B cell (primary cell): ENCODE results near the gene GPBP1. TPM values are rescaled to one million over a fixed set of nuclear protein-coding genes. Genes with fewer than 3 reads are reported as not detected.

Source experiments
- ATAC-seq: fragments of 200-7000 bp; cut with Tn5 transposase; one replicate; pipeline ENCODE4 v1.10.0; 2021; ENCODE audit warnings: low read depth, mild to moderate bottlenecking, moderate number of reproducible peaks, moderate library complexity
- CTCF ChIA-PET: fragments of 350-600 bp; sonication (Branson Sonifier 250); formaldehyde crosslinking; loops from one replicate; lab custom pipeline; 2021; ENCODE audit warnings: antibody characterized with exemption, inconsistent platforms; lab: Charles Lee
- POLR2A ChIA-PET: fragments of 350-600 bp; sonication (Branson Sonifier 250); formaldehyde crosslinking; loops from one replicate; lab custom pipeline; 2021; ENCODE audit warnings: antibody characterized with exemption; lab: Charles Lee
- DNase-seq: peaks from one replicate; pipeline ENCODE4 v3.0.0; 2013
- H2AFZ ChIP-seq: 2 replicates; pipeline ENCODE4 v1.6.1; 2012; ENCODE audit warnings: mild to moderate bottlenecking, low read depth, low read length; ENCODE audit not compliant: insufficient read depth, poor library complexity, severe bottlenecking
- H3K27ac ChIP-seq, 2 donors: 1 replicate in 1 of 2; 2 replicates in 1 of 2; pipeline ENCODE4 v1.5.1; 2012 to 2013; ENCODE audit warnings: low read length in 2 of 2, mild to moderate bottlenecking in 2 of 2, moderate library complexity in 1 of 2
- H3K27me3 ChIP-seq, 4 experiments: fragments of 200-600 bp in 1 of 4; sonication (generic) in 1 of 4; replicated peaks in 1 of 4; 1 replicate in 2 of 4; 2 replicates in 2 of 4; pipeline versions ENCODE4 v1.6.1 to v1.7.0; 2013 to 2016; ENCODE audit warnings: low read length in 3 of 4, mild to moderate bottlenecking in 2 of 4, mixed read lengths in 1 of 4, moderate library complexity in 1 of 4; ENCODE audit not compliant: insufficient read depth in 4 of 4, control insufficient read depth in 3 of 4; ENCODE audit errors: control extremely low read depth in 1 of 4
- H3K36me3 ChIP-seq, 2 experiments: replicated peaks in 1 of 2; 1 replicate in 1 of 2; 2 replicates in 1 of 2; pipeline versions ENCODE4 v1.6.1 to v1.7.1; 2013; ENCODE audit warnings: low read length in 1 of 2; ENCODE audit not compliant: insufficient read depth in 2 of 2, control insufficient read depth in 1 of 2; ENCODE audit errors: control extremely low read depth in 1 of 2, extremely low read depth in 1 of 2
- H3K4me1 ChIP-seq, 2 donors: fragments of 200-600 bp in 1 of 2; sonication (generic) in 1 of 2; 1 replicate in 1 of 2; 2 replicates in 1 of 2; pipeline versions ENCODE4 v1.5.1 to v1.6.1; 2013 to 2017; ENCODE audit warnings: low read length in 2 of 2; ENCODE audit not compliant: control insufficient read depth in 2 of 2, insufficient read depth in 2 of 2
- H3K4me2 ChIP-seq: replicated peaks from 2 replicates; pipeline ENCODE3; 2012; ENCODE audit warnings: mild to moderate bottlenecking, low read depth, low read length; ENCODE audit not compliant: poor library complexity, severe bottlenecking
- H3K4me3 ChIP-seq, 5 experiments: fragments of 200-600 bp in 1 of 5; sonication (generic) in 1 of 5; 1 replicate in 3 of 5; 2 replicates in 2 of 5; pipeline versions ENCODE4 v1.5.1 to v1.7.0; 2011 to 2016; ENCODE audit warnings: low read length in 4 of 5, mild to moderate bottlenecking in 4 of 5, low read depth in 2 of 5, control low read depth in 1 of 5, moderate library complexity in 1 of 5; ENCODE audit not compliant: insufficient read depth in 1 of 5; ENCODE audit errors: control extremely low read depth in 1 of 5, extremely low read depth in 1 of 5
- H3K79me2 ChIP-seq: fragments of 200-600 bp; sonication (generic); one replicate; pipeline ENCODE4 v1.6.0; 2016; ENCODE audit warnings: low read length; ENCODE audit not compliant: control insufficient read depth, insufficient read depth
- H3K9ac ChIP-seq: fragments of 200-600 bp; sonication (generic); 2 replicates; pipeline ENCODE4 v1.6.1; 2017; ENCODE audit warnings: mild to moderate bottlenecking, low read length, moderate library complexity
- H3K9me3 ChIP-seq, 3 donors: one replicate each; pipeline versions ENCODE4 v1.6.1 to v1.7.1; 2013; ENCODE audit warnings: low read length in 2 of 3; ENCODE audit not compliant: control insufficient read depth in 2 of 3, insufficient read depth in 1 of 3; ENCODE audit errors: control extremely low read depth in 1 of 3
- H4K20me1 ChIP-seq: 2 replicates; pipeline ENCODE4 v1.6.0; 2012; ENCODE audit warnings: mild to moderate bottlenecking, low read length; ENCODE audit not compliant: insufficient read depth, control insufficient read depth, poor library complexity, severe bottlenecking
- H3K27ac Mint-ChIP-seq: one replicate; pipeline ENCODE4 v1.8.0; 2021; ENCODE audit warnings: mixed read lengths
- H3K27me3 Mint-ChIP-seq: one replicate; pipeline ENCODE4 v1.8.0; 2021; ENCODE audit warnings: mixed read lengths
- H3K4me1 Mint-ChIP-seq: one replicate; pipeline ENCODE4 v1.8.0; 2021; ENCODE audit warnings: mixed read lengths
- H3K4me3 Mint-ChIP-seq: one replicate; pipeline ENCODE4 v1.8.0; 2021; ENCODE audit warnings: mixed read lengths
- H3K9me3 Mint-ChIP-seq: one replicate; pipeline ENCODE4 v1.8.0; 2022; ENCODE audit warnings: mixed read lengths; ENCODE audit not compliant: insufficient read depth
- CTCF ChIP-seq: fragments of 200-600 bp; IDR thresholded peaks from one replicate; pipeline ENCODE4 v1.8.0; 2022; ENCODE audit warnings: antibody characterized with exemption, mild to moderate bottlenecking
- EZH2 ChIP-seq: IDR thresholded peaks from 2 replicates; pipeline ENCODE4 v1.6.1; 2012; ENCODE audit warnings: borderline replicate concordance, low read depth, mild to moderate bottlenecking, moderate library complexity, low read length; ENCODE audit not compliant: insufficient read depth, poor library complexity, severe bottlenecking
- WGBS: methylation state at CpG from one replicate; pipeline ENCODE4 v1.1.5; 2013; ENCODE audit warnings: missing lambda C conversion rate; ENCODE audit not compliant: insufficient coverage; 5-methylcytosine and 5-hydroxymethylcytosine counted together
- intact Hi-C: fragments of 100-400 bp; cut with micrococcal nuclease; formaldehyde crosslinking; loops from one replicate; pipeline ENCODE4 v1.10.0; 2022
- polyA plus RNA-seq: library from polyadenylated mRNA; depleted of rRNA; stranded (reverse); fragments of >200 nt; gene quantifications from 2 replicates; pipeline ENCODE4 v1.2.3, GENCODE V29; 2012
- total RNA-seq, 2 donors: library from RNA; stranded (reverse); fragments of 120-200 nt in 1 of 2; gene quantifications; 1 replicate in 1 of 2; 2 replicates in 1 of 2; pipeline versions ENCODE4 v1.2.3 to v1.2.4, GENCODE V29; 2013 to 2022

The GPBP1 gene
- total and polyA plus RNA-seq, 2 donors (not counting 1 experiment from before 2014, with no cell fraction given), result 30.9 to 152 TPM

- Mint-ChIP-seq H3K27ac (no peak overlapping the region), H3K9me3 (no peaks in the 10 kb centered on the region), H3K4me1 (no peaks in the 10 kb centered on the region), H3K27me3 (no peaks in the 10 kb centered on the region), H3K4me3 (no peak overlapping the region)
- ATAC-seq, result no peak
- H3K4me3 ChIP-seq, result no peak overlapping the region
- H3K4me2 ChIP-seq, result no peak overlapping the region
- DNase-seq, result no peak
- H3K9me3 ChIP-seq, result peaks cover 2 to 11% (median 5%) of the 10 kb centered on the region in 3 donors
- H3K79me2 ChIP-seq, result no peaks in the 10 kb centered on the region
- no CpG with 5 or more reads among the region's 2 CpGs for WGBS
- POLR2A ChIA-PET, result no interaction called here
- CTCF ChIA-PET, result no interaction called here
- H4K20me1 ChIP-seq, result no peaks in the 10 kb centered on the region
- no peak overlapping the region for H2AFZ ChIP-seq
- no peak overlapping the region for H3K27ac ChIP-seq
- TF ChIP-seq CTCF, result no peak
- no peak for TF ChIP-seq EZH2
- no peaks in the 10 kb centered on the region for H3K36me3 ChIP-seq
- H3K4me1 ChIP-seq, result no peaks in the 10 kb centered on the region
- no peak overlapping the region for H3K9ac ChIP-seq
- intact Hi-C loops, result no loop called here
- no peaks in the 10 kb centered on the region for H3K27me3 ChIP-seq
These were observed 18.8 kb upstream of the GPBP1 start for GRCh38 chr5:57155033-57155432.

GRCh38 chr5:57157131-57157530 is 16.7 kb upstream of the GPBP1 start:
- no peak overlapping the region for H3K4me3 ChIP-seq
- Mint-ChIP-seq H3K27me3 (no peaks in the 10 kb centered on the region), H3K4me1 (no peaks in the 10 kb centered on the region), H3K4me3 (no peak overlapping the region), H3K27ac (no peak overlapping the region), H3K9me3 (no peaks in the 10 kb centered on the region)
- H3K27ac ChIP-seq, result no peak overlapping the region
- no peak for ATAC-seq
- no peaks in the 10 kb centered on the region for H3K27me3 ChIP-seq
- no CpG with 5 or more reads among the region's 2 CpGs for WGBS
- H2AFZ ChIP-seq, result no peak overlapping the region
- H4K20me1 ChIP-seq, result no peaks in the 10 kb centered on the region
- no peak overlapping the region for H3K9ac ChIP-seq
- TF ChIP-seq CTCF (no peak), EZH2 (no peak)
- H3K4me2 ChIP-seq, result no peak overlapping the region
- ChIA-PET CTCF (no interaction called here), POLR2A (no interaction called here)
- peaks cover 2 to 11% (median 5%) of the 10 kb centered on the region in 3 donors for H3K9me3 ChIP-seq
- H3K36me3 ChIP-seq, result no peaks in the 10 kb centered on the region
- intact Hi-C loops, result no loop called here
- no peaks in the 10 kb centered on the region for H3K79me2 ChIP-seq
- no peaks in the 10 kb centered on the region for H3K4me1 ChIP-seq
- DNase-seq, result no peak
